Fibroblast of skin of left quadriceps (primary cell): ENCODE results near the gene PPP3CA.
"Not testable (repeated sequence)": the region's sequence is repeated elsewhere in the genome, so short reads cannot be mapped to it uniquely, and the experiment has no call there.

Experiments
- DNase-seq, 2 experiments: peaks; one replicate each; pipeline ENCODE4 v3.0.0-alpha.2; 2013; ENCODE audit warnings: low read depth in 2 of 2

PPP3CA gene

DNA sequence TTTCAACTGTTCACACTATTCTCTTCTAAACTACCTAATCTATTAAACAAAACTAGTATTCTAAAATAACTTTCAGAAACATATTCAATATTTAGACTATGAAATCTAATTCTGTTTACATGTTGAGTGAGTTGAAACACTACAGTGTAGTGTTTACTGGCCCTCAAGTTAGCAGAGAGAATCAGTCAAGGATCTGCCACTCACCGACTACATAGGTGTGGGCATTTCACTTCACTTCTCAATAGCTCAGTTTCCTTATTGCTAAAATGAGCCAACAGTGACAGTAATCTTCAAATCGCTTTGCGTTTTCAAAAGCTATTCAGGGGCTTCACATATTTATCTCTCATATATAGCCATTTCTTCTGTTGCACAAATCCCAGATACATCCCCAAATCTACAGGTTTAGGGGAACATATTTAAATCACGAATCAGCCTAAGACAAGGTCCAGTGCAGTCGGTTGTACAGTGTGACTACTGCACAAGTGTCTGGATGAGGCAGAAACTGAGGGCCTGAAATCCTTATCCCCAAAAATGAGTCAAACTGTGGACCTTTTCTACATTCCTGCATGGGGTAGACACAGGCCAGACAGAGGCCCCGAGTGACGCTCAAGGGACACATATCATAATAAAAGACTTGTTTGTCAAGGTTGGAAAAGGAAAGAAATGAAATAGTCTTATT is 129.8 kb downstream of the PPP3CA start:
- DNase-seq = no peak

DNA sequence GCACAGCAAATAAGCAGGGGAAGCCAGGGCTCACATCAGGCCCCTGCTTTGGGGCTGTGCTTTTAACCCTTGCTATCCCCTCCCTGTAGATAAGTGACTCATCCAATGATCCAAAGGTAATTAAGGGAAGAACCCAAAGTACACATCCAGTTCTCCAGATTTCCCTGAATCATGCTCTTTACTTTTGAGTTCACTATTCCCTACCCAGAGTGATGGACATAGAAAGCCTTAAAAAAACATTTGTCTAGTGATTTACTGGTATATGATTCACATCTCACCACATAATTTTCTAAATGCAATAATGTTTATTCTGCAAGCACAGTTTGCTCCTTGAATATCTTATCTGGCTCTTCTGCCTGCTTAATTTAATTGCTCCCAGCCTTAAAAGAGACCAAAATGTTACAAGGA is 136.2 kb downstream of the PPP3CA start:
- DNase-seq = peak in 1 of 2 experiments; percentile 36

DNA sequence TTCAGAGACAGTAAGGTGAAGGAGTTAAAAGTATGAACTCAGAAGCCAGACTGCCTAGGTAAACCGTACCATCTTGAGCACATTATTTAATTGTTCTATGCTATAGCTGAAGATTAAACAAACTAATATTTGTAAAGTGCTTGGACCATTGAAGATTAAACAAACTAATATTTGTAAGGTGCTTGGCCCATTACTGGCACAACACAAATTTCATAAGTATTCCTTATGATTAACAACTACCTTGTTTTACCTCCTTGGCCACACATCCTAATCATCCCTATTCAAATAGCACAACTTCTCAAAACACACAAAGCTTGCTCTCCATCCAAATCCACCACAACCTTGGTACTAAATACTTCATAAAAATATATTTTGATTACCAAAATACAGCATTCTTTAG is 137.0 kb downstream of the PPP3CA start:
- DNase-seq = no peak

DNA sequence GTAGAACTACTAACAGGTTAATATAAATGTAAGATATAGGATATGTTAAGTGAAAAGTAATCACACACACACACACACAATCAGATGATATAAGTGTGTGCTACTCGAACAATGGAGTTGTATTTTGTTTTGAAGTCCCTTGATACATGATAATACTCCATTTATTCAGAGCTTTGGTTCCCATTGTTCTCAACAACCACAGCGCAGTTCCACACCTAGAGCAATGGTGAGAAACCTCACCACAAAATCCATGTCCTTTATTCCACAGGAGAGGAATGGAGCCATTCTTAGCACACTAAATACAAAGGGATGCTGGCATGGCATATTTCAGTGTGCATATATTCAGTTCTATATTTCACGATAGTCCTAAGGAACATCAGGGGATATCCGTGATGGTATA is 139.2 kb downstream of the PPP3CA start:
- no peak for DNase-seq

DNA sequence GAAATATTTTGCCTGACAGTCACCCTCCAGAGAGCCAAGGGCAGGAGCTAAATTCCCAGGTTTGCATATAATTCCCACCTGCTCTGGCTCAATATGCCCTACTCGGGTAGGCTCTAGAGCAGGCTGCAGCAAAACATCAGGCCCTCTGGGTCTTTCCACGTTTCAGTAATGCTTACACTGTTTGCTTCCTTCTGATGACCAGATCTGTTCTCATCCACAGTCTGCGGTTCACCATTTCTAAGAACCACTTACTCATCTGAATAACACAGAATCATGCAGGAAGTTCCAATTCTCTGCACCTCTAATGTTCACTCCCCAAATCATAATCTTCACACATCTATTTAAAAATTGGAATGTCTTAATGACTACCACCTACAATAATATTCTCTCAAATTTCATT is 141.4 kb downstream of the PPP3CA start:
- DNase-seq = no peak

DNA sequence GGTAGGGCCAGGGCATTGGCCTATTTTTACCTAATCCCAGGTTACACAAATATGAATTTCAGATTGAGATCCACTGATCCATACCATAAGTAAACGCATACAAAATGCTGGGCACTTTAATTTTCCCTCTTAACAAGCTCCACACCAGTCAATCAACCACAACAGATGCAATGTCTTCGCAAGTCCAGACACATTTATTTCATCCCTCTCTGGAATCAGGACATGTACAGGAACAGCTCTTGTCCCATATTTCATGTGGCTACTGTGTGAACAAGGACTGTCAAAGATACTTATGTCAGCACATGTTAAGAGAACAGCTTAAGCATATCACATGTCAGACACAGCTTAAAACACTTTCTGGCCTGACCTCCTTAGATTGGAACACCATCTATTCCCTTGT is 145.9 kb downstream of the PPP3CA start:
- no peak for DNase-seq

DNA sequence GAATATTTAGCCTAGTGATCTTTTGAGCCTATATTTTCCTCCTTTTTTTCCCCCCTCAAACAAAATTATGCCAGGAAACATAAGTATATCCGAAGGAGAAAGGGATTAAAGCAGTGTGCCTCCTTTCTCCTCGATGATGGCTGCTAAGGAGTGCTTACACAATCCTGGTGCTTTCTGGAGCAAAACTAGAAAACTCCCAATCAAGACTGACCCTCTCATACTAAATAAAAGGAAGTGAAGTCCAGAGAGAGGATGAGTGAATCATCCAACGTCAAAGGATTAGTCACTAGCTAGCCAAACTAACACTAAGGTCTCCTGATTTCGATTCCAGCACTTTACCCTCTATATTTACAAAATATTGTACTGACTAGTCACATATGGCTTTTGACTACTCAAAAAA is 146.8 kb downstream of the PPP3CA start:
- peak; percentile 52 to 65 for DNase-seq

DNA sequence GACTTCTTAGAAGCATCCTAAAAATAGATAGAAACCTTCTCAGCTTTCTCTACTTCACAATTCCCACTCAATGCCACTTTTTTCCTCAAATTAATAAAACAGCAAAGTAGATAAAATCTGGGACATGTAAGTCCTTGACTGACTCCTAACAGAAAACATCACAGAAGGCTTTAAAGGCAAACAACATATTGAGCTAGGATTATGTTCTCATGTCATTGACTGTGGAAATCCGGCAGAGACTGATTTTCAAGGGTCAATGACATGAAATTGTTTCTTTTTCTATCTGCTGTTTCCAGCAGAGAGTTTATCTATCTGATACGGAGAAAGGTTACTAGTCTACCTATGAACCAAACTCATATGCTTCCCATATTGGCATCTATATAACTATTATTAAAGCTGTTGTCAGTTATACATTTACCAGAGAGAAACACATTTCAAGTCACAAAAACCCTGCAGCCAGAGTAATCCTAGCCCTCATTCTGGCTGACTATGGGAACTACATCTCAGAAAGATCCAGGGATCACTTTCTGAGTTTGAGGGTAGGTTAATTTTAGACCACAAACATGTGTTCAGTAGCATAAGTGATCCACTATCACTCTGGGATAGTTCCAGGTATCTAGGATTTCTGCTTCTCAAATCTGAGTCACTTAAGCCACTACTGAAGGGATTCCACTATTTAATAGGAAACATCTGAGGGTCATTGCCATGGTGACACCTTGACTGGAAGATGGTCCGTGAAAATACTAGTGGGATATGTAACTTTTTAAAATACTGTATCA is 147.6 kb downstream of the PPP3CA start:
- DNase-seq = peak in 1 of 2 experiments; percentile 34

DNA sequence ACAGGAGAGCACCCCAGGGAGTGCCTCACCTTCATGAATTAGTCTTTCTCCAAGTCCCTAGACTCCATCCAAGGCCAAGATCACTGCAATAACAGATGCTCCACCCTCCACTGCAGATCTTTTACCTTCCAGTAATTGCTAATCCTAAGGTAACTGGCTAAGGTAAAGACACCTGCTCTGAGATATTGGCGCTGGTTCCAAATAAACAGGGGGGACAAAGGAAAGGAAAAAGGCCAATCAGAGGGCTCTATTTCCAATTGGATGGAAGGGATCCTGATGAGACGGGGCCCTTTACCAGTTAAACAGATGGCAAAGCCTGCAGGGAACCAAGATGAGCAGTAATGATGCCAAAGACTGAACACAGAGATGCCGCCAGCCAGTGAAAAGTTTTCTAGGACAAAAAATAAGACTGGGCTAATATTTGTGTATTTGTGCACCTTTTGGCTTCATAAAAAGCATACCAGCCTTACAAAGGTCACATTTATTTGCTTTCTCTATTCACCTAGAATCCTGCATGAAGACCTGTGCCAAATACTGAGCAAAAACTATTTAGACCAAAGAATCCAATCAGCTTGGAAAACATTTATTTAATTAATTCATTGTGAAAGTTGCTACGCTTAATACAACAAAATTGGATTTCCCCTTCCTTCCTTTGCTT is 148.5 kb downstream of the PPP3CA start:
- DNase-seq = no peak

DNA sequence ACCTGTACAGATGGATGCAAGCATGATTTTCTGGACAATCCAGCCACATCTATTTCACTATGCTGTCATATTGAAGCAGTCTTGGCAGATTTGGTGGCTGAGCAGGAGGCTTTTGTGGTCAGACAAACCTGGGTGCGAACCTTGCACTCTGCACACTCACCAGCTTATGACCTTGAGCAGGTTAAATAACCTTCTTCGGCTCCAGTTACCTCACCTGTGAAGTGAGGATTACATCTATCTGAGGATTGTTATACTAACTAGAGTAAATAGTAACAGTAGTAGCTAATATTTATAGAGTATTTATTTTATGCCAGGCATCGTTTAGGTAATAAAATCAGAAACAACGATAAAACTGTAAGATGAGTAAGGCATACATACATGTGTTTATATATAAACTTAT is 150.0 kb downstream of the PPP3CA start:
- no peak for DNase-seq

DNA sequence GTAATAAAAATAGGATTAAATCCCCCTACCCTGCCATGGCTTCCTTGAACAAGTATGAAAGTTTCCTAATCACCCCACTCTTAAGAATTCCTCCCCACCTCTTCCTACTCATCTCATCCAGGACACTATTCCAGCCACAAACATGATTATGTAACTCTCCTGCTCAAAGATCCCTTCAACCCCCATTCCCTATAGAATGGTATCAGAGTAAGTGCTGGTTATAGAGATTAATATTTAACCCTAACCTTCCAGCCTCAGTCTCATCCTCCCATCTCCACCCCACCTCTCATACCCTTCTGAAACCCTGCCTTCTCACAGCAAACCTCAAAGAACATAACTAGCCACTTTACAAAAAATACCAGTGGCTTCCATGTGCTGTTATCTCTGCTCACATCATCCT is 155.1 kb downstream of the PPP3CA start:
- DNase-seq = no peak

DNA sequence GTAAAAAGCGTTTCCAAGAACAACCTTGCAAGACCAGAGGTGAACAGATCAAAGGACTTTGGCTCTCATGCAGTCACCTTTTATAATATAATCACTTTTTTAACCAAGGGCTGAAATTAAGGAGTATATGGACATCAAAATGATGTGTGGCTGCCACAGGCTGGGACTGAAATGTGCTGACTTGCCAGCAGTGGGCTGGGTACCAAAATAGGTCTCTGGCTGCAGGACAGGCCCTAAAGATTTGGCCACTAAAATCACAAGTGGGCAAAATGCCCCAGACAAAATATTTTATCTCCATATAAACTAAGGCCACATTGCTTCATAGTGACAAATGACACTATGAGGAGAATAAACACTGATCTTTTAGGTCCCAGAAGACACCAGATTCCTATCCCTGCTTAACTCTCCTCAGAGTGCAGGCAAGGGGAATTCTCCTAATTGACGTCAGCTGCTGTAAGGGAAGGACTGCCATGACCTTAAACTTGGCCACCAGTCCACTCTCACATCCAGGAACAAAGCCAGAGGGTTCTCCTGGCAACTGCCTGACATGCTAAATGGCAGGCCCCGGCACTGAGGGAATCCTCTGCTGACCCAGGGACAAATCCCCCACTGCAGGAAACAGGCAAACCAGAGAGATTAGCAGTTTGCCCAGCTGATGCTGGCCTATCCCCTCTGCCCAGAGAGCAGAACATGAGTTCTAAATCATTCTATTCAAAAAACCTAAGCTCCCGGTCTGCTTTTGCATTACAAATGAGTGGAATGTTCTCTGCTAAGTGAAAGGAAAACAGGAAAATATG is 155.8 kb downstream of the PPP3CA start:
- no peak for DNase-seq

DNA sequence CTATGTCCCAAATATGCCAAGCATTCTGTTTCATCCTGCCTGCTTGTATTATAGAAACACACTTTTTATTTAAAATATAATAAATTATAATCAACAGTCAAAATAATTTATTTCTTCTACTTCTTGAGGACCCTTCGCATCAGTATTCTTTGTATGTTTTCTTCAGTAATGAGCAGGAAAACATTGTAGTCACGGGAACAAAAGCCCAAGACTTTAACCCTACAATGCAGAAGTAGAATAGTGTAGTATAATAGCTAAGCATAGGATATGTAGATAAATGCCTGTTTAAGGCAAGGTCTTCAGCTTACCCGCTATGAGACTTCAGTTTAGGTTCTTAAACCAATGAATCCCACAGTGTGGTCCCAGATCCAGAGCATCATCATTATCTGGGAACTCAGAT is 156.6 kb downstream of the PPP3CA start:
- no peak for DNase-seq

DNA sequence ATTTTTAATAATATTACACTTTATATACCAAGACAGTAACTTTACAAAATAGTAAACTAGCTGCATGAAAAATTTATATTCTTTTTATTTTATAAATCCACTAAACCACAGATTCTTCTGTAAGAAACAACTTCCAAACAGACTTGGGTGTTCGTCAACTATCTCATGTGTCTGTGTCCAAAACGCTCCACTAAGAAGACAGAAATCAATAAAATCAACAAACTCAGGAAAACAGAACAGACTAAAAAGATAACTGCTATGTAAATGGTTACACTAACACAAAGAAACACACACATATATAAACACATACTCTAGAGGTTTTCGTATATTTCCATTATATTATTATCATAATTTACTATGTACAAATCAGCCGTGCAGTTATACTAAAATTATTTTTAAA is 158.4 kb downstream of the PPP3CA start:
- DNase-seq = no peak

DNA sequence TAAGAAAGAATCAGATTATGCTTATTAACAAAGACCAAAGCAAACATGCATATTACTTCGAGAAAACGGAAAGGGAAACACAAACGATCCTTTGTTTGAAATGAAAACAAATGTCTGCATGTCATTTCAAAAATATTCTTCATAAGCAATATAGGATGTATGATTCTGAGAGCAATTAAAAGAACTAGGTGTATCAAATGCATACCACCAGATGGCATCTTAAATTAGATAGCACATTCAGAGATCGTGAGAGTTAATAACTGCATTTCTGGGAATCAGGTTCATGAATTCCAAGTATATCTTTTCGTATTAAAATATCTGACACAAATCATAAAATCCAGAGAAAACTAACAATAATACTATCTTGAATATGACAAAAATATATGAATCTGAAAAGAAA is 159.5 kb downstream of the PPP3CA start:
- DNase-seq = no peak

DNA sequence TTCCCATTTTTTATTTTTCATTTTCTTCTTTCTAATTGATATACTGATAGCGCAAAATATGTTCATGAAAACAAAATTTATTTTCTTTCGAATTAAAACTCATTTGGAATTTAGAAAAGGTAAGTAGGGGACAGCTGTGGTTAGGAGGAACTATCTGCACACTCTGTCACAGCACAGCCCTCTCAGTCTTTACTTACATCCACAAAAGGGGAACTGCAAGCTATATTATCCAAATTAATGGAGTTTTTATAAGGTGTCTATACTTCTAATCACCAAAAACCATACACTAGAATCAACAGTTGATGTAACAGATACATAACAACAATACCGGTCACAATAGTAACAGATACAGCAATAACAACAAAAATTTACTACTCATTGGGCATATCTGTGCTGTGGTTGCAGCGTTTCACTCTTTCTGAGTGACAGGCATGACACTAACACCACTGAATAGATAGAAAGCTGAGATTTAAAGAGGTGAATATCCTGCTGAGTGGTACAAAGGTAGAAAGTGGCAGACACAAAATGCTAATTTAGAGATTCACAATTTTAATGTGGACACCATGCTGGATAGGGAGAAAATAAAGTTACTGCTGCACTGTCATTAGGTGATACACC is 160.7 kb downstream of the PPP3CA start:
- no peak for DNase-seq

DNA sequence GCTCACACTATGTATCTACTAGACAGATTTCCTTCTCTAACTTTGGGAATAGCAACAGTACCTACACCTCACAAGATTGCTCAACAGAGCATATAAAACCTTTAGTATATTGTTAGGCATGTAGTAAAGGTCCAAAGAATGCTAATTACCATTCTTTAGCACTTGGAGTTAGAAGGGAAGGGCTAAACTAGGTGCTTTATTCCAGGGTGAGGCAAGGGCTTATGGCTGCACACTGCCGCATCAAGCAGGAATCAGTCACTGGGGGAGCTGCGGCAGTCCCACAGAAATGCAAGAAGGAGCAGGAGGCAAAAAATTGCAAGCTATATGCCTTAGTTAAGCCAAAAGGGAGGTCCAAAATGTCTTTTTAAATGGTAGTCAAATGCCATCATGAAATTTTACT is 162.7 kb downstream of the PPP3CA start:
- DNase-seq = no peak

DNA sequence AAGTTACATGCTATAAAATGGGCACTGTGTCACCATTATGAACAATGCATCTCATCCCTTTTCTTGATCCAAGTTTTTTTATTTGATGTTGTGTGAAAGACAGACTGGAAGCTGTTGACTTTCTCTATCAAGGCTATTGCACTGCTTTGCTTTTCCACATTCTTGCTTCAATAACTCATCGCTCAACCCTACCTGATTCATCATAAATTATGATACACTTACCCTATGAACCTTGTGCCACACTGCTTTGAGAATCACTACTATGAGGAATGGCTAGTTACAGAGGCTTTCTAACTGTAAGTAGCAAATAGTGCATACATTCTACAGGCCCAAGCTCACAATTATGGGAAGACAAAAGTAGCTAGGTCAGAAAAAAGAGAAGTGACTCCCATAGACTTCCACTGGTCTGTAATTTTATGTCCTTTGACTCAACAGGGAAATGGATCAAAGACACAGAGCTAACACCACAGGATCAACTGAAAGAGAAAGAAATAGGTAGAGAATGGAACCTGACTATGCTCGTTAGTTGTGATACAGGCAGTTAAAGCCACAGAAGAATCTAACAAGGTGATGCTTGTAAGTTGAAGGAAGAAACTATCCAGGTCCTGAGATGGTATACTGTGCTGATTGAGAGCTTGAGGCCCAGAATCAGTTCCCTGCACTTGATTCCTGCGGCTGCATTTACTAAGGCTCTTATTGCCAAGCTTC is 163.5 kb downstream of the PPP3CA start:
- no peak for DNase-seq

DNA sequence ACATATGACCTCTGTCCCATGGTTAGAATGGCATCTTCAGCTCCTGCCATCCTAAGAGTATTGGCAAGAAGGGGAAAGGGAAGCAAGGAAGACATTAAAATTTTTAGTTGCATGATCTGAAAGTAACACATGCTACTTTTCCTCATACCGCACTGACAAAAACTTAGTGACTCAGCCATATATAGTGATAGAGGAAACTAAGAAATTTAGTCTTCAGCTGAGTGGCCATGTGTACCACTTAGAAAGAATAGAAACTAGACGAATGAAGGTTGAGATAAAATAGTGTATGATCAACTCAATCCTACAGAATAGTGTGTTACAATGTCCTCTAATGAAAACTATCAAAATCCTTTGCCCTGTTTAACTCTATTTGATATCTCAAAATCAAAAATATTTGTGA is 164.1 kb downstream of the PPP3CA start:
- no peak for DNase-seq

DNA sequence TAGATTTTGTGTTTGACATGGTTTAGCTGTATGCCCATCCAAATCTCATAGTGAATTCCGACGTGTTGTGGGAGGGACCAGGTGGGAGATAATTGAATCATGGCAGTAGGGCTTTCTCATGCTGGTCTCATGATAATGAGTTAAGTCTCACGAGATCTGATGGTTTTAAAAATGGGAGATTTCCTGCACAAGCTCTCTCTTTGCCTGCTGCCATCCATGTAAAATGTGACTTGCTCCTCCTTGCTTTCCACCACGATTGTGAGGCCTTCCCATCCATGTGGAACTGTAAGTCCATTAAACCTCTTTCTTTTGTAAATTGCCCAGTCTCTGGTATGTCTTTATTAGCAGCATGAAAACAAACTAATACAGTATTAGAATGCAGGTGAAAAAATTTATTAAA is 164.6 kb downstream of the PPP3CA start:
- not testable (repeated sequence) for DNase-seq

DNA sequence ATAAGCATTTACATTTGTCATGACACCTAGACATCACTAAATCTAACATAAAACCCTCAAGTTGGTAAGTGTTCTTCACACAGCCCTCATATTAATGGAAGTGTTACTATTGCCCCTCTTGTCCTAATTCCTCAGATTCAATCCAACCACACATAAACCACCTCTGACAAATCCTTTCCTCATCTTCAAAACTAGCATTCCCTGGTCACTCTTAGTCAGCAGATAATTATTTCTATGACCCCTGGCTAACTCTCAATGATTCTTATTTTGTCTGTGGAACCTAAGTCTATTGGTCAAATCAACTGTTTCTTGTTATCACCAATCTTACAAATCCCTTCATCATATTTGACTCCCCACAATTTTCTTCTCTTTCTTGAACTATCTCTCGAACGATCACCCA is 168.6 kb downstream of the PPP3CA start:
- no peak for DNase-seq
